Fibroblast of mammary gland (primary cell): Measurements from ENCODE around the gene SYNJ2.

Source experiments
- DNase-seq: peaks from one replicate; pipeline ENCODE4 v3.0.0-alpha.2; 2010; ENCODE audit warnings: low read depth
- H3K4me3 ChIP-seq: 2 replicates; pipeline ENCODE4 v1.5.1; 2011; ENCODE audit warnings: low read depth, mild to moderate bottlenecking, low read length, moderate library complexity; ENCODE audit not compliant: control insufficient read depth
- TF ChIP-seq, protein P1 (sequence below): conservative IDR thresholded peaks from 2 replicates; pipeline ENCODE4 v1.5.1; 2011; ENCODE audit warnings: low read depth, low read length, inconsistent platforms; ENCODE audit not compliant: control insufficient read depth, insufficient read depth

The SYNJ2 gene

DNA sequence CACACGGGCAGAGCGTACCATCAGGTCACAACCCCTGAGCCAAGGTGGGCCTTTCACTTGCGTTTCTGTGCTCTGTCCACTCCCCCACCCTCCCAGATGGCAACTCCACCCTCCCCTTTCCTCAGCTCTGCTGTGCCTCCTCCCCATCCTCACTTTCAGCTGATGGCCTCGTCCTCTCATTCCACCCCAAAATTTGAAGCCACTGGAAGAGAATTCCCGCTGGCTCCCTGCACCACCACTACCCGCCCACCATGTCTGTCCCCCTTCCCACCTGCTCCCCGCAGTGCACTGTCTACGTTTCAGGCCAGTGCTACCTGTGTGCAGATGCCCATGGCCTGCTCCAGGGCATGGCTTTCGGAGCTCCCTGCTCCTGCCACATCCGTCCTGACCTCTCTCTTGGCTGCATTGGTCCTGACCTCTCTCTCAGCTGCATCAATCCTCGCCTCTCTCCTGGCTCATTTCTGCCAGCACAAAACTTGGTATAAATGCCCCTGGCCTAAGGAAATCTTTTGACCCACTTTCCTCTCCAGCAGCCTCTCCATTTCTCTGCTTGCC lies 24.0 kb downstream of the SYNJ2 start:
- DNase-seq = no peak

DNA sequence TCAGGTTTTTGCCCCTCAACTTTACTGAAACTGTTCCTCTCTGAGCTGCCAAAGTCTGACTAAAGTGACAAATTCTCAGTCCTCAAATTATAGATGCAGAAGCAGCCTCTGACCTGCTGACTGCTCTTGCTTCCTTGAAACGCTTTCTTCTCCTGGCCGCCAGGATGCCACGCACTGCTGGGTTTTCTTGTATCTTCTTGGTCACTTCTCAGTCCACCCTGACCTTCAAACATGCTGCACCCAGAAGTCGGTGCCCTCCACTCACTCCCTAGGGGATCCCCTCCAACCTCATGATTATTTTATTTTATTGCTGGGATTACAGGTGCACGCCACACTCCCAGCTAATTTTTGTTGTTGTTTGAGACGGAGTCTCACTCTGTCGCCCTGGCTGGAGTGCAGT lies 24.7 kb downstream of the SYNJ2 start:
- DNase-seq = no peak
- TF ChIP-seq, protein P1, sequence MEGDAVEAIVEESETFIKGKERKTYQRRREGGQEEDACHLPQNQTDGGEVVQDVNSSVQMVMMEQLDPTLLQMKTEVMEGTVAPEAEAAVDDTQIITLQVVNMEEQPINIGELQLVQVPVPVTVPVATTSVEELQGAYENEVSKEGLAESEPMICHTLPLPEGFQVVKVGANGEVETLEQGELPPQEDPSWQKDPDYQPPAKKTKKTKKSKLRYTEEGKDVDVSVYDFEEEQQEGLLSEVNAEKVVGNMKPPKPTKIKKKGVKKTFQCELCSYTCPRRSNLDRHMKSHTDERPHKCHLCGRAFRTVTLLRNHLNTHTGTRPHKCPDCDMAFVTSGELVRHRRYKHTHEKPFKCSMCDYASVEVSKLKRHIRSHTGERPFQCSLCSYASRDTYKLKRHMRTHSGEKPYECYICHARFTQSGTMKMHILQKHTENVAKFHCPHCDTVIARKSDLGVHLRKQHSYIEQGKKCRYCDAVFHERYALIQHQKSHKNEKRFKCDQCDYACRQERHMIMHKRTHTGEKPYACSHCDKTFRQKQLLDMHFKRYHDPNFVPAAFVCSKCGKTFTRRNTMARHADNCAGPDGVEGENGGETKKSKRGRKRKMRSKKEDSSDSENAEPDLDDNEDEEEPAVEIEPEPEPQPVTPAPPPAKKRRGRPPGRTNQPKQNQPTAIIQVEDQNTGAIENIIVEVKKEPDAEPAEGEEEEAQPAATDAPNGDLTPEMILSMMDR = no peak
- no peak overlapping the region for H3K4me3 ChIP-seq

More for the DNA sequence above, 24.0 kb downstream of the SYNJ2 start:
- TF ChIP-seq, protein P1 = no peak
- H3K4me3 ChIP-seq = no peak overlapping the region

DNA sequence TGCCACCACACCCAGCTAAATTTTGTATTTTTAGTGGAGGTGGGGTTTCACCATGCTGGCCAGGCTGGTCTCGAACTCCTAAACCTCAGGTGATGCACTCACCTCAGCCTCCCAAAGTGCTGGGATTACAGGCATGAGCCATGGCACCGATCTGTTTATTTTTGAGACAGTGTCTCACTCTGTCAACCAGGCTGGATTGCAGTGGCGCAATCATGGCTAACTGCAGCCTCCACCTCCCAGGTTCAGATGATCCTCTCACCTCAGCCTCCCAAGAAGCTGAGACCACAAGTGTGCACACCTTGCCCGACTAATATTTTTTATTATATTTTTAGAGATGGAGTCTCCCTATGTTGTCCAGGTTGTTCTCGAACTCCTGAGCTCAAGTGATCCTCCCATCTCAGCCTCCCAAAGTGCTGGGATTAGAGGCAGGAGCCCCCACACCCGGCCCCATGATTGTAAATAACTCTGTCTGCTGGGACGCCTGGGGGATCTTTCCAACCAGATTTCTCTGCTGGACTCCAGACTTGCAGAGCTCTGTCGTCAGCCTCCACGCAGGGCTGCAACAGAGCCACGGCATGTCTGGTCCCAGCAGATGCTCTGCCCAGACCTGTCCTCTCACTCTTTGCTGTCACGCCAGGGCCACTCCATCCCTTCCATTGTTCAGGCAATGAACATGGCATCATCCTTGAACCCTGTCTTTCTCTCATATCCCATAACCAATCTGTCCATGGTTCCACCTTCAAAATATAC lies 25.3 kb downstream of the SYNJ2 start:
- TF ChIP-seq, protein P1 = no peak
- no peak overlapping the region for H3K4me3 ChIP-seq
- no peak for DNase-seq

DNA sequence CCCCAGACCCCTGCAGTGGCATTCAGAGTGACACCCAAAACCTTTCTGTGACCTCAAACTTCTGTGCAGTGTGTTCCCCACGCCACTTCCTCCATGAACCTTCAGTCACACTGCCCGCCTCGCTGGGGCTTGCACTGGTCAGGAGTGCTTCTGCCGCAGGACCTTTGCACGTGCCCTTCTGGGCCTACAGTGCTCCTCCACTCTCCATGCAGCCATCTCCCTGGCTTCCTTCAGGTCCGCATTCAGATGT lies 27.1 kb downstream of the SYNJ2 start:
- H3K4me3 ChIP-seq = no peak overlapping the region
- no peak for DNase-seq
- TF ChIP-seq, protein P1 = no peak

DNA sequence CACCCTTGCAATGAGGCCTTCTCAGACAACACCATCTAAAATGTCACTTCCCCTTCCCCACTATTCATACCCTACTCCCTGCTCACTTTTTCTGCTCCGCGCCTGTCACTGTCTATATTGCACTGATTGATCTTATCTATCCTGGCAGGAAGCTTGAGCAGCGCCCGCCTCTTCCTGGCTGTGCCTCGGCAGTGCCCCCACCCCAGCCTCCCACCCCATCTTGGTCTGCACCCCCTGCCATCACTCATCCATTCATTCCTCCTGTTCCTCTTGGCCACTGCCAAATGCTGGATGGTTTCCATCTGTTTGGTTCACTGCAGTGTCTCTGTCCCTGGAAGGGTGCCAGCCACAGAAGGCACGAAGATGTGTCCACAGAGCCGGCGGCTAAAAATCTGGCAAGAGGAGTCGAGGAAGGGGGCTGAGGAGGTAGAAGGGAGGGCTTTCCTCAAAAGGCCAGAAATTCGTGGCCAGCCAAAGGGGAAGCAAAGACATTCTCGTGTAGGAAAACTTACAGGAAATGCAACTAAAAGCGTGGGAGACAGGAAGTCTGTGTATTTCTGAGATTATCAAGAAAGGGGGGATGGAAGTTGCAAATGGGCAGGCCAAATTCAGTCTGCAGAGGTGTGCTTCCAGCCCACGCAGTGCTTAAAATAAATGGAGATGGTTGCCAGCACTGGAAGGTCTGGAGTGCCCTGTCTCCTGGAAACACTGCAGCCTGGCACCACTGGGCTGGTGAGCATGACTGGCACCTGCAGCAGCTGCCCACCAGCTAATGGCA lies 27.6 kb downstream of the SYNJ2 start:
- H3K4me3 ChIP-seq = no peak overlapping the region
- TF ChIP-seq, protein P1 = no peak
- DNase-seq = peak; percentile 65

DNA sequence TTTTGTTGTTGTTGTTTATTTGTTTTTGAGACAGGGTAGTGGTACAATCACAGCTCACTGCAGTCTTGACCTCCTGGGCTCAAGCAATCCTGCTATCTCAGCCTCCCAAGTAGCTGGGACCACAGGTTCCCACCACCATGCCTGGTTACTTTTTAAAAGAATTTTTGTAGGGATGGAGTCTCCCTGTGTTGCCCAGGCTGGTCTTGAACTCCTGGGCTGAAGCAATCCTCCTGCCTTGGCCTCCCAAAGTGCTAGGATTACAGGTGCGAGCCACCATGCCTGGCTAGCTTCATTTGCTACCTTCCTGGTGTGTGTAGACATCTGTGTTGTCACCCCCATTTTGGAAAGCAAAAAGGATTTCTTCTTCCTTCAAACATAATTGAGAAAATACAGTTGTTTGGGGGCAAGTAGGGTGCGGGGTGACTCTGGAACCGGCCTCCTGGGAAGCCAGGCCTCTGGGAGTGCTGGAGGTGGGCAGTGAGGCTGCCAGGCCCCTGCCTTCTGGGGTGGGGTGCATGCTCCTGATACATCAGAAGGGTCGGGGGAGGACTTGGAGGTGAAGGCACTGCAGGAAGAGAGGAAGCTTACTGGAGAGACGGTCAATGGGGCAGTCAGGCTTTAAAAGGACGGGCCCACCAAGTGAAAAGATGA lies 28.4 kb downstream of the SYNJ2 start:
- TF ChIP-seq, protein P1 = no peak
- no peak for DNase-seq
- no peak overlapping the region for H3K4me3 ChIP-seq
